Left hindlimb (tissue), 1 donor: ENCODE measurements around the gene EGFL7.
"Not testable (repeated sequence)": the region's sequence is repeated elsewhere in the genome, so short reads cannot be mapped to it uniquely, and the experiment has no call there.

Experiments used
- DNase-seq: peaks from one replicate; pipeline ENCODE4 v3.0.0-alpha.2; 2018

The EGFL7 gene

GRCh38 chr9:136705564-136705963 is 42.8 kb downstream of the EGFL7 start:
- DNase-seq, result no peak

GRCh38 chr9:136707011-136707410 is 44.3 kb downstream of the EGFL7 start:
- DNase-seq, result no peak

GRCh38 chr9:136707849-136708517 is 45.3 kb downstream of the EGFL7 start:
- DNase-seq, result no peak

GRCh38 chr9:136709454-136710109 is 46.9 kb downstream of the EGFL7 start:
- no peak for DNase-seq

GRCh38 chr9:136710543-136710942 is 47.8 kb downstream of the EGFL7 start:
- DNase-seq, result no peak

- not testable (repeated sequence) for DNase-seq
Measured at GRCh38 chr9:136711219-136711648, 48.5 kb downstream of the EGFL7 start.

- DNase-seq, result peak; percentile 61
Measured at GRCh38 chr9:136711751-136712689, 49.3 kb downstream of the EGFL7 start, which contains the start of gene DIPK1B. Gene DIPK1B, plus strand, starts transcription at chr9:136712572. Its CDS starts 94 bp downstream, at chr9:136712666.

GRCh38 chr9:136712690-136713544 is 50.2 kb downstream of the EGFL7 start:
- peak; percentile 39 for DNase-seq

GRCh38 chr9:136713550-136713949 is 50.8 kb downstream of the EGFL7 start:
- DNase-seq, result no peak

GRCh38 chr9:136714096-136714892 is 51.6 kb downstream of the EGFL7 start:
- DNase-seq, result peak; percentile 52

GRCh38 chr9:136714893-136715274 is 52.2 kb downstream of the EGFL7 start:
- DNase-seq, result no peak

GRCh38 chr9:136717399-136717798 is 54.7 kb downstream of the EGFL7 start:
- DNase-seq, result no peak

- no peak for DNase-seq
Measured at GRCh38 chr9:136718345-136719194, 55.9 kb downstream of the EGFL7 start.

GRCh38 chr9:136719195-136719880 is 56.6 kb downstream of the EGFL7 start:
- no peak for DNase-seq

GRCh38 chr9:136720251-136720897 is 57.7 kb downstream of the EGFL7 start:
- DNase-seq, result peak; percentile 82

- DNase-seq, result no peak
Measured at GRCh38 chr9:136720898-136721338, 58.2 kb downstream of the EGFL7 start.

- DNase-seq, result peak; percentile 42
Measured at GRCh38 chr9:136721339-136722092, 58.8 kb downstream of the EGFL7 start.
